ENCODE results near the gene NSD1.

The NSD1 gene

DNA sequence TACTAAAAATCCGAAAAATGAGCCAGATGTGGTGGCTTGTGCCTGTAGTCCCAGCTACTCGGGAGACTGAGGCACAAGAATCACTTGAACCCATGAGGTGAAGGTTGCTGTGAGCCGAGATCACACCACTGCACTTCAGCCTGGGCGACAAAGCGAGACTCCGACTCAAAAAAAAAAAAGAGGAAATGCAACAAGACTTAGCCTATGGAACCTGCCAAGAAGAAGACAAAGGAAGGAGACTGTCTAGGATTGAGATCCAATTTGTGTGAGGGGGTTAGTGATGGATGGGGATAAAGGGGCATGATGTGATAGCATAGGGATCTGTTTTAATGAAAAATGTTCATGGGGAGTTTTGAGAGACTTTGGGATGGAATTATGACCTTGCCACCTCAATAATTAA, 97.1 kb downstream of the NSD1 start:
- Histone ChIP-seq H3K27me3 (ENCODE audit: control insufficient read depth, low read length) (no peaks in the 10 kb centered on the region), H3K4me2 (ENCODE audit: low read length) (no peak overlapping the region), H3K4me3 (ENCODE audit: low read length) (no peak overlapping the region), H4K20me1 (ENCODE audit: control insufficient read depth, insufficient read depth, low read depth, low read length) (0 out of 2 replicates have a peak, but pooled peaks cover 4% of the 10 kb centered on the region), H3K4me1 (ENCODE audit: control insufficient read depth, low read length) (peaks cover 18% of the 10 kb centered on the region), H3K27ac (ENCODE audit: low read depth, low read length) (no peak overlapping the region), H3F3A (ENCODE audit: control insufficient read depth, insufficient read depth) (0 out of 2 replicates have a peak, but pooled peaks cover 4% of the 10 kb centered on the region), H3K9me2 (replicated peaks; ENCODE audit: control insufficient read depth, low read length) (no peaks in the 10 kb centered on the region), H3K79me2 (ENCODE audit: control insufficient read depth, low read length) (peaks cover 83% of the 10 kb centered on the region), H3K9me3 (ENCODE audit: control insufficient read depth, insufficient read depth, low read length) (no peaks in the 10 kb centered on the region), H3K36me3 (ENCODE audit: control insufficient read depth, low read length) (peaks cover 45% of the 10 kb centered on the region)
- TF ChIP-seq, protein P1, sequence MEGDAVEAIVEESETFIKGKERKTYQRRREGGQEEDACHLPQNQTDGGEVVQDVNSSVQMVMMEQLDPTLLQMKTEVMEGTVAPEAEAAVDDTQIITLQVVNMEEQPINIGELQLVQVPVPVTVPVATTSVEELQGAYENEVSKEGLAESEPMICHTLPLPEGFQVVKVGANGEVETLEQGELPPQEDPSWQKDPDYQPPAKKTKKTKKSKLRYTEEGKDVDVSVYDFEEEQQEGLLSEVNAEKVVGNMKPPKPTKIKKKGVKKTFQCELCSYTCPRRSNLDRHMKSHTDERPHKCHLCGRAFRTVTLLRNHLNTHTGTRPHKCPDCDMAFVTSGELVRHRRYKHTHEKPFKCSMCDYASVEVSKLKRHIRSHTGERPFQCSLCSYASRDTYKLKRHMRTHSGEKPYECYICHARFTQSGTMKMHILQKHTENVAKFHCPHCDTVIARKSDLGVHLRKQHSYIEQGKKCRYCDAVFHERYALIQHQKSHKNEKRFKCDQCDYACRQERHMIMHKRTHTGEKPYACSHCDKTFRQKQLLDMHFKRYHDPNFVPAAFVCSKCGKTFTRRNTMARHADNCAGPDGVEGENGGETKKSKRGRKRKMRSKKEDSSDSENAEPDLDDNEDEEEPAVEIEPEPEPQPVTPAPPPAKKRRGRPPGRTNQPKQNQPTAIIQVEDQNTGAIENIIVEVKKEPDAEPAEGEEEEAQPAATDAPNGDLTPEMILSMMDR (IDR thresholded peaks at IDR 0.05; ENCODE audit: low read depth, low read length, poor library complexity, severe bottlenecking): no peak
- no peak for TF ChIP-seq EZH2phosphoT487 (IDR thresholded peaks at IDR 0.05; ENCODE audit: borderline replicate concordance, low read length)

DNA sequence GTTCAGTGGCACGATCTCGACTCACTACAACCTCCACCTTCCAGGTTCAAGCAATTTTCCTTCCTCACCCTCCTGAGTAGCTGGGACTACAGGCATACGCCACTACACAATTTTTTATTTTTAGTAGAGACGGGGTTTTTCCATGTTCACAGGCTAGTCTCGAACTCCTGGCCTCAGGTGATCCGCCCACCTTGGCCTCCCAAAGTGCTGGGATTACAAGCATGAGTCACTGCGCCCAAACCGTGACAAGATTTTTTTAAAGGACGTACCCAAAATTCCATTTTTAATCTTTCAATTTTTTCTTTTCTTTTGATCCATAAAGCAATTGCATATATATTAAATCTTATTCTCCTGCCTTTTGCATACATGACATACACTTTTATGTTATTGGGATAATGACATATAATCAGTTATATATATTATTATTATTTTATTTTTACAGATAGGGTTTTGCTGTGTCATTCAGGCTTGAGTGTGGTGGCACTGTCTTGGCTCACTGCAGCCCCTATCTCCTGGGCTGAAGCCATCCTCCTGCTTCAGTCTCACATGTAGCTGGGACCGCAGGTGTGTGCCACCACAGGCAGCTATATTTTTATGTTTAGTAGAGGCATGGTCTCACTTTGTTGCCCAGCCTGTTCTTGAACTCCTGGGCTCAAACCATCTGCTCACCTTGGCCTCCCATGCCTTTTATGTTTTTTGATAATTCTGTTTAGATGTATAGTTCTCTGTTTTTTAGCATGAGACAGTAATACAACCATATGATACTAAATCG, 98.1 kb downstream of the NSD1 start:
- H3K4me3 ChIP-seq (ENCODE audit: low read length): no peak overlapping the region
- no peak overlapping the region for H3K27ac ChIP-seq (ENCODE audit: low read depth, low read length)
- H3K9me2 ChIP-seq (replicated peaks; ENCODE audit: control insufficient read depth, low read length): no peaks in the 10 kb centered on the region
- H3K79me2 ChIP-seq (ENCODE audit: control insufficient read depth, low read length): peaks cover 73% of the 10 kb centered on the region
- H3K4me1 ChIP-seq (ENCODE audit: control insufficient read depth, low read length): peaks cover 18% of the 10 kb centered on the region
- TF ChIP-seq EZH2phosphoT487 (IDR thresholded peaks at IDR 0.05; ENCODE audit: borderline replicate concordance, low read length): no peak
- TF ChIP-seq, protein P1 (IDR thresholded peaks at IDR 0.05; ENCODE audit: low read depth, low read length, poor library complexity, severe bottlenecking): no peak
- H3K36me3 ChIP-seq (ENCODE audit: control insufficient read depth, low read length): peaks cover 50% of the 10 kb centered on the region
- H3K4me2 ChIP-seq (ENCODE audit: low read length): no peak overlapping the region
- H3K27me3 ChIP-seq (ENCODE audit: control insufficient read depth, low read length): no peaks in the 10 kb centered on the region
- 0 out of 2 replicates have a peak, but pooled peaks cover 4% of the 10 kb centered on the region for H4K20me1 ChIP-seq (ENCODE audit: control insufficient read depth, insufficient read depth, low read depth, low read length)
- 0 out of 2 replicates have a peak, but pooled peaks cover 4% of the 10 kb centered on the region for H3F3A ChIP-seq (ENCODE audit: control insufficient read depth, insufficient read depth)
- H3K9me3 ChIP-seq (ENCODE audit: control insufficient read depth, insufficient read depth, low read length): no peaks in the 10 kb centered on the region

DNA sequence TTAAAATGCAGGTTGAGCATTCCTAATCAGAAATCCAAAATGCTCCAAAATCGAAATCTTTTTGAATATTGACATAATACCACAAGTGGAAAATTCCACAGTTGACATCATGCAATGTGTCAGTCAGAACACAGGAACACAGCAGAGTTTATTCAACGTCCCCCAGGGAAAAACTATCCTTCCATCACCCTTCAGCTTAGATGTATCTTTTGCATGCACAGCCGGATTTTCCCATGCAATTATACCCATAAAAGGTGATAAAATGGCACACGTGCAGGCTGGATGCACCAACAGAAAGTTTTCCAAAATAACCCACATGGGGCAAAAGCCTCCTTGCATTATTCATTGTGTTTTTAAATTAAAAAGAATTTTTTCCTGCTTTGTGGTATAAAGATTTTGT, 98.8 kb downstream of the NSD1 start:
- Histone ChIP-seq H3K27ac (ENCODE audit: low read depth, low read length) (no peak overlapping the region), H3K36me3 (ENCODE audit: control insufficient read depth, low read length) (peaks cover 50% of the 10 kb centered on the region), H3K4me2 (ENCODE audit: low read length) (no peak overlapping the region), H3K27me3 (ENCODE audit: control insufficient read depth, low read length) (no peaks in the 10 kb centered on the region), H3K79me2 (ENCODE audit: control insufficient read depth, low read length) (peaks cover 67% of the 10 kb centered on the region), H3K9me3 (ENCODE audit: control insufficient read depth, insufficient read depth, low read length) (no peaks in the 10 kb centered on the region), H4K20me1 (ENCODE audit: control insufficient read depth, insufficient read depth, low read depth, low read length) (0 out of 2 replicates have a peak, but pooled peaks cover 4% of the 10 kb centered on the region), H3K4me3 (ENCODE audit: low read length) (no peak overlapping the region), H3K4me1 (ENCODE audit: control insufficient read depth, low read length) (peaks cover 18% of the 10 kb centered on the region), H3F3A (ENCODE audit: control insufficient read depth, insufficient read depth) (0 out of 2 replicates have a peak, but pooled peaks cover 2% of the 10 kb centered on the region), H3K9me2 (replicated peaks; ENCODE audit: control insufficient read depth, low read length) (no peaks in the 10 kb centered on the region)
- no peak for TF ChIP-seq EZH2phosphoT487 (IDR thresholded peaks at IDR 0.05; ENCODE audit: borderline replicate concordance, low read length)
- TF ChIP-seq, protein P1 (IDR thresholded peaks at IDR 0.05; ENCODE audit: low read depth, low read length, poor library complexity, severe bottlenecking): no peak

All from DOHH2 (cell line).